DMS79 (cell line): ENCODE data around the gene SLIT3.

Experiments used
- DNase-seq: peaks from one replicate; lab custom pipeline; 2025; lab: John Stamatoyannopoulos, UW

Gene SLIT3

GRCh38 chr5:168736281-168736831 lies 564.6 kb downstream of the SLIT3 start:
- no peak for DNase-seq

- no peak for DNase-seq
Measured at GRCh38 chr5:168734620-168735300, 566.2 kb downstream of the SLIT3 start.

- DNase-seq = no peak
Measured at GRCh38 chr5:168734119-168734518, 566.8 kb downstream of the SLIT3 start.

- DNase-seq = no peak
Measured at GRCh38 chr5:168728546-168729211, 572.3 kb downstream of the SLIT3 start.

- DNase-seq = no peak
Measured at GRCh38 chr5:168727547-168727946, 573.4 kb downstream of the SLIT3 start.

- no peak for DNase-seq
Measured at GRCh38 chr5:168726342-168726741, 574.6 kb downstream of the SLIT3 start.

GRCh38 chr5:168724227-168724626 lies 576.7 kb downstream of the SLIT3 start:
- no peak for DNase-seq

- no peak for DNase-seq
Measured at GRCh38 chr5:168723037-168723436, 577.9 kb downstream of the SLIT3 start.

- no peak for DNase-seq
Measured at GRCh38 chr5:168721966-168722365, 579.0 kb downstream of the SLIT3 start.

- DNase-seq = no peak
Measured at GRCh38 chr5:168721002-168721753, 579.8 kb downstream of the SLIT3 start.

GRCh38 chr5:168720575-168720974 lies 580.4 kb downstream of the SLIT3 start:
- no peak for DNase-seq

- DNase-seq = no peak
Measured at GRCh38 chr5:168714046-168714445, 586.9 kb downstream of the SLIT3 start.

GRCh38 chr5:168713051-168713450 lies 587.9 kb downstream of the SLIT3 start:
- peak; percentile 20 for DNase-seq

- DNase-seq = no peak
Measured at GRCh38 chr5:168712280-168712924, 588.5 kb downstream of the SLIT3 start.

- DNase-seq = no peak
Measured at GRCh38 chr5:168710706-168711105, 590.2 kb downstream of the SLIT3 start.

GRCh38 chr5:168707716-168708695 lies 592.9 kb downstream of the SLIT3 start:
- no peak for DNase-seq

- DNase-seq = peak; percentile 40
Measured at GRCh38 chr5:168706655-168707069, 594.3 kb downstream of the SLIT3 start.

GRCh38 chr5:168705321-168705720 lies 595.6 kb downstream of the SLIT3 start:
- no peak for DNase-seq

GRCh38 chr5:168702511-168702910 lies 598.4 kb downstream of the SLIT3 start:
- DNase-seq = no peak

GRCh38 chr5:168701641-168702040 lies 599.3 kb downstream of the SLIT3 start:
- no peak for DNase-seq

- no peak for DNase-seq
Measured at GRCh38 chr5:168699002-168699401, 601.9 kb downstream of the SLIT3 start.
